ENCODE results near the gene LRBA. TPM values are rescaled to one million over a fixed set of nuclear protein-coding genes. Genes with fewer than 3 reads are reported as not detected.

Gene LRBA
- total and polyA plus RNA-seq, 9 of the 15 experiments (the other 6 are each of a cell fraction or from before 2014, with no cell fraction given), result 24.2 to 88.7 (median 59.7) TPM

DNA sequence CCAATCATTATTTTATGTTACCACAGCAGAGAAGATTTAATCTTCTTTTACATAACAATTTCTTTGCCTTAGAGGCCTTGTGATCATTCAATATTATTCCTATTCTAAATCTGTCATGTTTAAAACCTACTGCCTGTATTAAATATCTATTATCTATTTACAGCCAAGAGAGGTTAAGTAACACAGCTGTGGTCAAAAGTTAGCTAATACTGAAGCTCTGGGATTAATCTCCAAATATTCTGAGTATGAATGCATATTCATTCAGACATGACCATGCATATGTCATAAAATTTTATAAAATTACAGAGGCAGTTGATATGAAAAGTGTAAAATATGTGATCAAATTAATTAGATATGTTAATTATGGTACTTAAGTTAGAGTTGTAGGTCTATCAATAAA, 621.0 kb downstream of the LRBA start:
- FAIRE-seq, result no peak

DNA sequence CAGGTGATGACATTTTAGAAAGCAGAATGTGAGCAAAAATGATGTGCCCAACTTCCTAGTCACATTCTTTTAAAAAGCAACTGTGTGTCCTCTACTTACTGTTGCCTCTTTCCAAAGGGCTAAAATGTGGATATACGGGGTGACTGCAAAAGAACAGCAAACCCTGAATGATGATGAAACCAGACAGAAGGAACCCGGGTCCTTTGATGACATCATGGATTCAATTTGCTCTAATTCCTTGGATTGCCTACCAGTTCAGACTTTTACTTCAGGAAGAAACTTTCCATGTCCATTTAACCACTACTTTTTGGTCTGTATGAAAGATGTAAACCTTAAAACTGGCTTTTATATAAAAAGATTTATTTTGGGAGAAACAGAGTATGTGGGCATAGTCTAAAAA, 624.0 kb downstream of the LRBA start:
- Histone ChIP-seq H3K27ac (ENCODE audit: extremely low read depth, low read depth, low read length) (no peak overlapping the region), H3K9me3 (replicated peaks; ENCODE audit: control insufficient read depth, insufficient read depth, low read depth, low read length) (no peaks in the 10 kb centered on the region; the same call in none of the 2 replicates), H2AFZ (ENCODE audit: low read depth, low read length) (no peak overlapping the region), H3K4me1 (replicated peaks in 1 of 2; ENCODE audit: control insufficient read depth in 2 of 2, insufficient read depth in 2 of 2, low read length in 2 of 2) (no peaks in the 10 kb centered on the region), H3K36me3 (ENCODE audit: control insufficient read depth, insufficient read depth, low read length) (no peaks in the 10 kb centered on the region), H3K4me2 (ENCODE audit: insufficient read depth, low read length) (no peak overlapping the region), H3K9me1 (ENCODE audit: control insufficient read depth, insufficient read depth, low read length) (no peaks in the 10 kb centered on the region), H3K4me3 (no peak overlapping the region), H3K27me3 (ENCODE audit: control insufficient read depth in 2 of 2, insufficient read depth in 2 of 2, low read length in 2 of 2) (no peaks in the 10 kb centered on the region), H3K9ac (ENCODE audit: insufficient read depth in 1 of 2, low read depth in 2 of 2, low read length in 2 of 2) (no peak overlapping the region), H4K20me1 (replicated peaks; ENCODE audit: control insufficient read depth, insufficient read depth, low read length) (no peaks in the 10 kb centered on the region), H3K79me2 (ENCODE audit: control insufficient read depth, insufficient read depth, low read length) (no peaks in the 10 kb centered on the region)
- no peak for DNase-seq (ENCODE audit: extremely low read depth in 1 of 4, low spot score in 3 of 4)
- no peak for TF ChIP-seq CBFA2T3 (IDR thresholded peaks at IDR 0.05)
- TF ChIP-seq, protein P1, sequence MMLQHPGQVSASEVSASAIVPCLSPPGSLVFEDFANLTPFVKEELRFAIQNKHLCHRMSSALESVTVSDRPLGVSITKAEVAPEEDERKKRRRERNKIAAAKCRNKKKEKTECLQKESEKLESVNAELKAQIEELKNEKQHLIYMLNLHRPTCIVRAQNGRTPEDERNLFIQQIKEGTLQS (IDR thresholded peaks at IDR 0.05), result peak; percentile 59
- TF ChIP-seq, protein P1 (CRISPR knock-in tag; conservative IDR thresholded peaks at IDR 0.05), result no peak
- TF ChIP-seq ZSCAN29 (IDR thresholded peaks at IDR 0.05), result no peak
- no peak for TF ChIP-seq SRSF7 (optimal IDR thresholded peaks at IDR 0.05; ENCODE audit: low read depth, low read length)
- TF ChIP-seq GTF2F1 (IDR thresholded peaks at IDR 0.05; ENCODE audit: low read depth, low read length), result no peak
- ATAC-seq, result no peak
- 83% methylated on average over 2 of the region's 2 CpGs for WGBS (ENCODE audit: insufficient coverage, low coverage, missing lambda C conversion rate)
- POLR2A ChIA-PET, result no interaction called here
- BruUV-seq (replicated peaks), result no TSS peak
- in situ Hi-C loops (cut with MboI) (no loop called here), intact Hi-C loops (cut with micrococcal nuclease) (no loop called here)
- CTCF ChIA-PET (ENCODE audit: low intra/inter-chr PET ratio), result no interaction called here
- no peak for FAIRE-seq

More for the DNA sequence above, 621.0 kb downstream of the LRBA start:
- no peaks in the 10 kb centered on the region; the same call in none of the 2 replicates for H3K9me3 ChIP-seq (replicated peaks; ENCODE audit: control insufficient read depth, insufficient read depth, low read depth, low read length)
- H3K27ac ChIP-seq (ENCODE audit: extremely low read depth, low read depth, low read length), result no peak overlapping the region
- CTCF ChIA-PET (ENCODE audit: low intra/inter-chr PET ratio), result no interaction called here
- intact Hi-C loops (cut with micrococcal nuclease) (no loop called here), in situ Hi-C loops (cut with MboI) (no loop called here)
- POLR2A ChIA-PET, result no interaction called here
- ATAC-seq (no peak), DNase-seq (ENCODE audit: extremely low read depth in 1 of 4, low spot score in 3 of 4) (no peak)
- H3K9me1 ChIP-seq (ENCODE audit: control insufficient read depth, insufficient read depth, low read length), result no peaks in the 10 kb centered on the region
- H2AFZ ChIP-seq (ENCODE audit: low read depth, low read length), result no peak overlapping the region
- no peaks in the 10 kb centered on the region for H3K36me3 ChIP-seq (ENCODE audit: control insufficient read depth, insufficient read depth, low read length)
- no peaks in the 10 kb centered on the region for H4K20me1 ChIP-seq (replicated peaks; ENCODE audit: control insufficient read depth, insufficient read depth, low read length)
- no peaks in the 10 kb centered on the region for H3K79me2 ChIP-seq (ENCODE audit: control insufficient read depth, insufficient read depth, low read length)
- BruUV-seq (replicated peaks), result no TSS peak
- no peak overlapping the region for H3K4me2 ChIP-seq (ENCODE audit: insufficient read depth, low read length)
- no peaks in the 10 kb centered on the region for H3K27me3 ChIP-seq (ENCODE audit: control insufficient read depth in 2 of 2, insufficient read depth in 2 of 2, low read length in 2 of 2)
- no peak for TF ChIP-seq MAFK (IDR thresholded peaks at IDR 0.05; ENCODE audit: low read length)
- H3K9ac ChIP-seq (ENCODE audit: insufficient read depth in 1 of 2, low read depth in 2 of 2, low read length in 2 of 2), result no peak overlapping the region
- H3K4me3 ChIP-seq, result no peak overlapping the region
- H3K4me1 ChIP-seq (replicated peaks in 1 of 2; ENCODE audit: control insufficient read depth in 2 of 2, insufficient read depth in 2 of 2, low read length in 2 of 2), result no peaks in the 10 kb centered on the region

All from K562 (cell line).